Mesenchymal stem cell (in vitro differentiated cells and primary cell): ENCODE measurements around the gene NR4A1. TPM values are rescaled to one million over a fixed set of nuclear protein-coding genes. Genes with fewer than 3 reads are reported as not detected.

Experiments
- DNase-seq: peaks from one replicate; pipeline ENCODE4 v3.0.0-alpha.2; 2013
- H2AFZ ChIP-seq: one replicate; pipeline ENCODE4 v1.6.1; 2013; ENCODE audit warnings: low read depth, mild to moderate bottlenecking, control low read depth, inconsistent platforms, low read length, moderate library complexity
- H2AK5ac ChIP-seq: 2 replicates; pipeline ENCODE4 v1.6.1; 2013; ENCODE audit warnings: low read length, moderate library complexity, mild to moderate bottlenecking, inconsistent platforms; ENCODE audit not compliant: severe bottlenecking
- H2BK120ac ChIP-seq: one replicate; pipeline ENCODE4 v1.6.1; 2013; ENCODE audit warnings: low read depth, mild to moderate bottlenecking, inconsistent platforms, low read length, moderate library complexity
- H2BK12ac ChIP-seq, 2 experiments: one replicate each; pipeline ENCODE4 v1.6.1; 2013; ENCODE audit warnings: inconsistent platforms in 2 of 2, low read length in 2 of 2, mild to moderate bottlenecking in 2 of 2, moderate library complexity in 2 of 2, control low read depth in 1 of 2
- H2BK15ac ChIP-seq: one replicate; pipeline ENCODE4 v1.6.1; 2013; ENCODE audit warnings: mild to moderate bottlenecking, low read depth, inconsistent platforms; ENCODE audit not compliant: poor library complexity, severe bottlenecking
- H2BK5ac ChIP-seq: 2 replicates; pipeline ENCODE4 v1.6.1; 2013; ENCODE audit warnings: low read depth, mild to moderate bottlenecking, low read length, control low read depth, inconsistent platforms; ENCODE audit not compliant: poor library complexity, severe bottlenecking
- H3K14ac ChIP-seq, 2 experiments: one replicate each; pipeline ENCODE4 v1.6.1; 2013; ENCODE audit warnings: inconsistent platforms in 2 of 2, low read length in 2 of 2, control low read depth in 1 of 2, mild to moderate bottlenecking in 1 of 2, moderate library complexity in 1 of 2
- H3K18ac ChIP-seq, 2 experiments: one replicate each; pipeline ENCODE4 v1.6.1; 2013; ENCODE audit warnings: inconsistent platforms in 2 of 2, low read length in 2 of 2, control low read depth in 1 of 2, low read depth in 1 of 2, mild to moderate bottlenecking in 1 of 2
- H3K23ac ChIP-seq, 2 experiments: one replicate each; pipeline ENCODE4 v1.6.1; 2013; ENCODE audit warnings: inconsistent platforms in 2 of 2, low read length in 2 of 2, mild to moderate bottlenecking in 2 of 2, moderate library complexity in 2 of 2, control low read depth in 1 of 2
- H3K27ac ChIP-seq: 2 replicates; pipeline ENCODE4 v1.5.1; 2013; ENCODE audit warnings: mild to moderate bottlenecking, moderate library complexity, low read length, control low read depth, inconsistent platforms; ENCODE audit not compliant: poor library complexity, severe bottlenecking
- H3K27me3 ChIP-seq, 2 experiments: 2 replicates each; pipeline versions ENCODE4 v1.6.1 to v1.7.0; 2013; ENCODE audit warnings: low read length in 2 of 2, mild to moderate bottlenecking in 2 of 2, moderate library complexity in 2 of 2, control low read depth in 1 of 2, inconsistent platforms in 1 of 2; ENCODE audit not compliant: control insufficient read depth in 1 of 2, insufficient read depth in 1 of 2
- H3K36me3 ChIP-seq, 2 experiments: 2 replicates each; pipeline versions ENCODE4 v1.6.1 to v1.7.0; 2013; ENCODE audit warnings: low read length in 2 of 2, control low read depth in 1 of 2, inconsistent platforms in 1 of 2, low read depth in 1 of 2, mild to moderate bottlenecking in 1 of 2; ENCODE audit not compliant: insufficient read depth in 2 of 2, control insufficient read depth in 1 of 2
- H3K4ac ChIP-seq, 2 experiments: one replicate each; pipeline ENCODE4 v1.6.1; 2013; ENCODE audit warnings: inconsistent platforms in 2 of 2, low read length in 2 of 2, mild to moderate bottlenecking in 2 of 2, moderate library complexity in 2 of 2, control low read depth in 1 of 2, low read depth in 1 of 2
- H3K4me1 ChIP-seq: 2 replicates; pipeline ENCODE4 v1.6.1; 2013; ENCODE audit warnings: low read depth, low read length, control low read depth; ENCODE audit not compliant: control insufficient read depth, insufficient read depth
- H3K4me2 ChIP-seq: 2 replicates; pipeline ENCODE4 v1.6.1; 2013; ENCODE audit warnings: low read length, mild to moderate bottlenecking, inconsistent platforms; ENCODE audit not compliant: poor library complexity, severe bottlenecking
- H3K4me3 ChIP-seq, 2 experiments: 2 replicates each; pipeline versions ENCODE4 v1.5.1 to v1.7.0; 2013; ENCODE audit warnings: low read length in 2 of 2, mild to moderate bottlenecking in 2 of 2, control low read depth in 1 of 2, low read depth in 1 of 2; ENCODE audit not compliant: insufficient read depth in 1 of 2
- H3K79me1 ChIP-seq: replicated peaks from 2 replicates; pipeline ENCODE4 v1.6.1; 2013; ENCODE audit warnings: mild to moderate bottlenecking, control low read depth, low read length, inconsistent platforms; ENCODE audit not compliant: poor library complexity, severe bottlenecking
- H3K9ac ChIP-seq: 2 replicates; pipeline ENCODE4 v1.7.0; 2013; ENCODE audit warnings: mild to moderate bottlenecking, low read length, moderate library complexity
- H3K9me3 ChIP-seq: 2 replicates; pipeline ENCODE4 v1.7.0; 2013; ENCODE audit warnings: mild to moderate bottlenecking, low read length; ENCODE audit not compliant: control insufficient read depth
- H4K8ac ChIP-seq: one replicate; pipeline ENCODE4 v1.6.1; 2013; ENCODE audit warnings: inconsistent platforms, mild to moderate bottlenecking, low read length, moderate library complexity
- H4K91ac ChIP-seq: one replicate; pipeline ENCODE4 v1.6.1; 2013; ENCODE audit warnings: mild to moderate bottlenecking, low read length, inconsistent platforms
- WGBS: methylation state at CpG from one replicate; pipeline ENCODE4 v1.1.7; 2013; ENCODE audit warnings: mixed read lengths; 5-methylcytosine and 5-hydroxymethylcytosine counted together
- polyA plus RNA-seq, 2 experiments: library from polyadenylated mRNA; stranded (reverse); fragments of 200-250 nt; gene quantifications; one replicate each; pipeline ENCODE4 v1.2.3, GENCODE V29; 2013

The NR4A1 gene
- polyA plus RNA-seq (2013, experiment 1 of 2): 59.6 TPM
- 43.8 TPM for polyA plus RNA-seq (2013, experiment 2 of 2)

DNA sequence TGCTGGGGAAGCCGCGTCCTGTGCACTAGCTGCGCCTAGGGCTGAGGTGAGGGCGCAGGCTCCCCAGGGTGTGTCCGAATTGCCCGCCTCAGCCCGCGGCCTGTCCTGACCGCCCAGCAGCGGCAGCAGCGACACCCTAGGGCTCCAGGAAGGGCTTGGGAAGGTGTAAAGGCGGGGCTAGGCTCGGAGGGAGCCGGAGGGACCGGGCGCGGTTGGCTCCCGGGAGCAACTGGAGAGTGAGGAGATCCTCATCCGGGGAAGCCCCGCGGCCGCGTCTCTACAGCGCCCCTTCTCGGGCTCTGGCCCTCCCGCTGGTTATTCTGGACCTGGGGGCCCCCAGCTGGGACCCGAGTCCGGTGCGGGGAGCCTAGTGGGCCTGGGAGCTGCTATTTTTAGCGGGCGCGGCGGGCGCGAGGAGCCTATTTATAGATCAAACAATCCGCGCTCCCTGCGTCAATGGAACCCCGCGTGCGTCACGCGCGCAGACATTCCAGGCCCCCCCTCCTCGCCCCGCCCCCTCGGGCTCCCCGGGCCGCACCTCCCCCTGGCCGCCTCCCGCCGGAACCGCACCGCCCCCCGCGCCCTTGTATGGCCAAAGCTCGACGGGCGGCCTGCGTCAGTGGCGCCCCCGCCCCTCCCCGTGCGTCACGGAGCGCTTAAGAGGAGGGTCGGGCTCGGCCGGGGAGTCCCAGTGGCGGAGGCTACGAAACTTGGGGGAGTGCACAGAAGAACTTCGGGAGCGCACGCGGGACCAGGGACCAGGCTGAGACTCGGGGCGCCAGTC is at the start of gene NR4A1:
Gene NR4A1, plus strand, starts transcription at position 685 of the 784 bp plus-strand sequence. CDS start 2,887 bp downstream, outside the sequence.
- Histone ChIP-seq H2BK120ac (peak within 1 kb of the TSS; percentile 54), H3K4me1 (peaks cover 18% of the 10 kb centered on the region), H2BK15ac (peak within 1 kb of the TSS; percentile 82), H3K36me3 (no peaks in the 10 kb centered on the region), H3K4me3 (peak within 1 kb of the TSS; percentile 48 to 82), H4K8ac (peak within 1 kb of the TSS; percentile 92), H2AK5ac (no peak within 1 kb of the TSS), H3K18ac (peak within 1 kb of the TSS; percentile 76 to 87), H3K9me3 (no peaks in the 10 kb centered on the region), H4K91ac (peak within 1 kb of the TSS; percentile 92), H3K27me3 (no peaks in the 10 kb centered on the region), H2BK12ac (peak within 1 kb of the TSS in 1 of 2 experiments; percentile 19), H2AFZ (no peak within 1 kb of the TSS), H3K23ac (peak within 1 kb of the TSS; percentile 37 to 97), H3K79me1 (no peaks in the 10 kb centered on the region), H3K9ac (peak within 1 kb of the TSS; percentile 97), H3K4me2 (peak within 1 kb of the TSS; percentile 76), H3K4ac (peak within 1 kb of the TSS; percentile 19 to 90), H3K27ac (no peak within 1 kb of the TSS), H2BK5ac (no peak within 1 kb of the TSS), H3K14ac (peak within 1 kb of the TSS in 1 of 2 experiments; percentile 50)
- peak; percentile 98 for DNase-seq
- WGBS: 1% methylated on average over 65 of the region's 77 CpGs

DNA sequence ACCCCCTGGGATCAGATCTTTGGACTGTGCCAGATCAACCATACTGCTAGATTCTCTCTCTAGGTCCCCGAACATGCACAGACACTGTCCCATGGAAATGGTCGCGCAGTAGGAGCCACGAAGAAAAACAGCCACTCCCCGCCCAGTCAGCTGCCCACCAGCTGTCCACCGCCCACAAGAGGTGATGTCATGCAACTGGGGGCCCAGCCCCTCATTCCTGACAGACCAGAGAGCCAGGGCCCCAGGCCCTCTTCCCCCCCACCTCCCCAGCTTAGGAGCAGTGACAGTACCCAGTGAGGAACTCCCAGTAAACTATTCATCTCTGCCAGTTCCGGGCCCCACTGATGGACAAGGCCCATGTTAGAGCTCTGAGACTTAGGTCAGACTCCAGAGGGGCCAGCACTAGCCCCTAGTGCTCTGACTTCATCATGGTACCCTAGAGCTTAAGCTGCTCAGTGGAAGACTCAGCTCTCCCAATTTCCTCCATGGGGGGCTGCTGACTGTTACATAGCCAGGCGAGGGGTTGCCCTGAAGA is 48.2 kb upstream of the NR4A1 start:
- no peak overlapping the region for H3K4me3 ChIP-seq
- no peak for DNase-seq
- no peak overlapping the region for H2BK5ac ChIP-seq
- H3K27me3 ChIP-seq: peaks cover 3 to 8% of the 10 kb centered on the region in 2 experiments
- no peak overlapping the region for H3K4me2 ChIP-seq
- no peak overlapping the region for H2BK15ac ChIP-seq
- 91% methylated on average over 8 of the region's 8 CpGs for WGBS
- peaks cover 15% of the 10 kb centered on the region for H3K4me1 ChIP-seq
- no peak overlapping the region for H3K4ac ChIP-seq
- no peak overlapping the region for H3K9ac ChIP-seq
- H3K79me1 ChIP-seq: peaks cover 3% of the 10 kb centered on the region
- no peak overlapping the region for H3K23ac ChIP-seq
- H4K91ac ChIP-seq: no peak overlapping the region
- no peak overlapping the region for H2BK120ac ChIP-seq
- no peak overlapping the region for H3K18ac ChIP-seq
- no peaks in the 10 kb centered on the region for H3K9me3 ChIP-seq
- peaks cover 3 to 28% of the 10 kb centered on the region in 2 experiments for H3K36me3 ChIP-seq
- H2AK5ac ChIP-seq: no peak overlapping the region
- H3K27ac ChIP-seq: no peak overlapping the region
- no peak overlapping the region for H4K8ac ChIP-seq
- H3K14ac ChIP-seq: no peak overlapping the region
- H2AFZ ChIP-seq: no peak overlapping the region
- no peak overlapping the region for H2BK12ac ChIP-seq

DNA sequence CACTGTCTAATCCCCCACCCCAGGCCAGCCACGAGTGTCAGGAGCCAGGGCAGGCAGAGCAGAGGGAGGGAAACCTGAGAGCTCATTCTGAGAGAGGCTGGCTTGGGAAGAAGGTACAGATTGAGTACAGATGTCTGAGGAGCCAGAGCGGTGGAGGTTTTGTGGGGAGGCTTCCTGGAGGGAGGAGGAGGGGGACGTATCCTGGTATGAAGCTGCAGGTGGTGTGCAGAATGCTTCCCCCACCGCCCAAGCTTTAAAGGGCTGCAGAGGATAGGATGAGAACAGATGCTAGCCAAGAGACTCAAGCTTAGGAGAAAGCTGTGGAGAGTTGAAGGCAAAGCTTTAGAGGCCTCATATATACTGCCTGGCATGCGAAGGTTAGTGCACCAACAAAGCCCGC is 47.7 kb upstream of the NR4A1 start:
- no peak overlapping the region for H3K4ac ChIP-seq
- H2BK120ac ChIP-seq: no peak overlapping the region
- H3K27ac ChIP-seq: no peak overlapping the region
- no peak overlapping the region for H4K91ac ChIP-seq
- H3K27me3 ChIP-seq: peaks cover 3 to 8% of the 10 kb centered on the region in 2 experiments
- peak overlapping the region in 1 of 2 experiments; percentile 5 for H3K23ac ChIP-seq
- H3K4me2 ChIP-seq: no peak overlapping the region
- peaks cover 5% of the 10 kb centered on the region for H3K79me1 ChIP-seq
- H3K9ac ChIP-seq: no peak overlapping the region
- H2BK5ac ChIP-seq: no peak overlapping the region
- no peaks in the 10 kb centered on the region for H3K9me3 ChIP-seq
- 79% methylated on average over 6 of the region's 6 CpGs for WGBS
- no peak overlapping the region for H2BK15ac ChIP-seq
- H3K4me1 ChIP-seq: peaks cover 17% of the 10 kb centered on the region
- H2BK12ac ChIP-seq: no peak overlapping the region
- H3K14ac ChIP-seq: no peak overlapping the region
- H3K18ac ChIP-seq: no peak overlapping the region
- H3K36me3 ChIP-seq: peaks cover 3 to 24% of the 10 kb centered on the region in 2 experiments
- no peak overlapping the region for H4K8ac ChIP-seq
- H2AK5ac ChIP-seq: no peak overlapping the region
- no peak for DNase-seq
- H3K4me3 ChIP-seq: no peak overlapping the region
- no peak overlapping the region for H2AFZ ChIP-seq

DNA sequence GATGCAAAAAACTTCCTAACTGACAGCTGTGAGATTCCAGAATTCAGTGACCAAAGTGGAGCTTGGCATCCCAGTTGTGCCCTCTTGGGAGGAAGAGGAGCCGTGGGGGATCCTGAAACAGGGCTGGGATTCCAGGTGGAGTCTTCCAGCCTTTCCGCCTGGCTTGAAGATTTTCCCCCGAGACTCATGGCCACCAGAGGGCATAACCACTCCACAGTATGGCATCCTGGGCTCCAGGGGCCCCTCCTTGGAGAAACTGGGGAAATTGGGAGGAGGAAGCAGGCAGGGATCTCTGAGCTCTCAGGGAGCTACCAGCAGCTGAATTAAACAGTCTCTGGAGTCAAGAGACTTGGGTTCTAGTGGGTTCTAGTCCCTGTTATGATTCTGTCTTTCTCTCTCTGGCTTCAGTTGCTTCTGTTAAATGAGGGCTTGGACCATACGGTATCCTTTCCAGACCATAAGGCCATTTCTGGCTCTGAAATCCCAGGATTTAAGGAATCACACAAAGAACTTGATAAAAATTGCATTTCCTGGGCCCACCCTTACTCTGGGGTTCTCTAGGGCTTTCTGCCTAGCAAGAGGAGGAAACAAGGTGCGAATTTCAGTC is 47.1 kb upstream of the NR4A1 start:
- Histone ChIP-seq H3K18ac (no peak overlapping the region), H3K27ac (no peak overlapping the region), H3K4me3 (no peak overlapping the region), H2BK120ac (no peak overlapping the region), H3K14ac (no peak overlapping the region), H2BK12ac (no peak overlapping the region), H3K23ac (peak overlapping the region in 1 of 2 experiments; percentile 5), H3K9me3 (no peaks in the 10 kb centered on the region), H3K27me3 (peaks cover 3 to 8% of the 10 kb centered on the region in 2 experiments), H2AK5ac (no peak overlapping the region), H3K4ac (no peak overlapping the region), H3K79me1 (peaks cover 10% of the 10 kb centered on the region), H4K91ac (no peak overlapping the region), H3K9ac (no peak overlapping the region), H3K4me2 (no peak overlapping the region), H3K4me1 (peaks cover 22% of the 10 kb centered on the region), H2AFZ (no peak overlapping the region), H2BK5ac (no peak overlapping the region), H3K36me3 (peaks cover 3 to 21% of the 10 kb centered on the region in 2 experiments), H2BK15ac (no peak overlapping the region), H4K8ac (no peak overlapping the region)
- 93% methylated on average over 3 of the region's 5 CpGs for WGBS
- DNase-seq: peak; percentile 76
